ENCODE data around the gene LHFPL6.

DNA sequence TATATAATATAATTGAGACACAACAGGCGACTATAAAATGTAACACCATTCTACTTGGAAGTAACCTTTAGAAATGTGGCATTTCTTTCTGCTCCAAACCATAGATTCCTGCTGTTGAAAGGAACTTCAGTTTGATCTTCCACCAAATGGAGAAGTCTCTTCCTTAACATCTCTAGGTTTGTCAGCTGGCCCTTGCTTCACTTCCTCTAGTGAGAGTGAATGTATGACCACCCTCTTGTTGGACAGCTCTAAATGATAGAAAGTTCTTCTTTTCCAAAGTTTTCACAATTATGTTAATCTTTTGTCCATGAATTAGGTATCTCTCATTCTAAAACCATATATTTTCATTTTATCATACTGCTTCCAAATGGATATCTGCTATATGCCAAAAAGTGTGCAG lies 38.7 kb upstream of the LHFPL6 start:
- TF ChIP-seq, protein P1, sequence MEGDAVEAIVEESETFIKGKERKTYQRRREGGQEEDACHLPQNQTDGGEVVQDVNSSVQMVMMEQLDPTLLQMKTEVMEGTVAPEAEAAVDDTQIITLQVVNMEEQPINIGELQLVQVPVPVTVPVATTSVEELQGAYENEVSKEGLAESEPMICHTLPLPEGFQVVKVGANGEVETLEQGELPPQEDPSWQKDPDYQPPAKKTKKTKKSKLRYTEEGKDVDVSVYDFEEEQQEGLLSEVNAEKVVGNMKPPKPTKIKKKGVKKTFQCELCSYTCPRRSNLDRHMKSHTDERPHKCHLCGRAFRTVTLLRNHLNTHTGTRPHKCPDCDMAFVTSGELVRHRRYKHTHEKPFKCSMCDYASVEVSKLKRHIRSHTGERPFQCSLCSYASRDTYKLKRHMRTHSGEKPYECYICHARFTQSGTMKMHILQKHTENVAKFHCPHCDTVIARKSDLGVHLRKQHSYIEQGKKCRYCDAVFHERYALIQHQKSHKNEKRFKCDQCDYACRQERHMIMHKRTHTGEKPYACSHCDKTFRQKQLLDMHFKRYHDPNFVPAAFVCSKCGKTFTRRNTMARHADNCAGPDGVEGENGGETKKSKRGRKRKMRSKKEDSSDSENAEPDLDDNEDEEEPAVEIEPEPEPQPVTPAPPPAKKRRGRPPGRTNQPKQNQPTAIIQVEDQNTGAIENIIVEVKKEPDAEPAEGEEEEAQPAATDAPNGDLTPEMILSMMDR (IDR thresholded peaks at IDR 0.05): no peak
- no peak for TF ChIP-seq POLR2A (IDR thresholded peaks at IDR 0.05)

All from esophagus squamous epithelium (tissue), 4 donors.